Fibroblast of skin of scalp (primary cell): Measurements from ENCODE around the gene STYX.

ENCODE experiments used
- DNase-seq: peaks from one replicate; pipeline ENCODE4 v3.0.0-alpha.2; 2013

The STYX gene

GRCh38 chr14:52790756-52791222, 60.8 kb downstream of the STYX start:
- no peak for DNase-seq

GRCh38 chr14:52791223-52792096, 61.5 kb downstream of the STYX start, which contains the start of gene GNPNAT1:
Gene GNPNAT1, minus strand, starts transcription at chr14:52791607. Its CDS starts 6,957 bp downstream, at chr14:52784650.
- DNase-seq, result peak; percentile 94

GRCh38 chr14:52792097-52792415, 62.1 kb downstream of the STYX start:
- no peak for DNase-seq

DNA sequence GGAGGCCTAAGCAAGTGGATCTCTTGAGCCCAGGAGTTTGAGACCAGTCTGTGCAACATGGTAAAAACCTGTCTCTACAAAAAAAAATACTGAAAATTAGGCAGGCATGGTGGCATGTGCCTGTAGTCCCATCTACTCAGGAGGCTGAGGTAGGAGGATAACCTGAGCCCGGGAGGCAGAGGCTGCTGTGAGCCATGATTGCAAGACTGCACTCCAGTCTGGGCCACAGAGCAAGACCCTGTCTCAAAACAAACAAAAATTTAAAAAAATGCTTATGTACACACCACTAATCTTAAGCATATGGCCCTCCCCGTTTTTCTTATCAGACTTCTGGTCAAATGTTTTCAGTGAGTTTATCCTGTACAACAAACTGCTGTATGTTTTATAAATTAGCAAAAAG, 63.1 kb downstream of the STYX start:
- DNase-seq, result no peak

GRCh38 chr14:52797653-52798052, 67.7 kb downstream of the STYX start:
- DNase-seq, result no peak

GRCh38 chr14:52798826-52799225, 68.9 kb downstream of the STYX start:
- DNase-seq, result no peak

DNA sequence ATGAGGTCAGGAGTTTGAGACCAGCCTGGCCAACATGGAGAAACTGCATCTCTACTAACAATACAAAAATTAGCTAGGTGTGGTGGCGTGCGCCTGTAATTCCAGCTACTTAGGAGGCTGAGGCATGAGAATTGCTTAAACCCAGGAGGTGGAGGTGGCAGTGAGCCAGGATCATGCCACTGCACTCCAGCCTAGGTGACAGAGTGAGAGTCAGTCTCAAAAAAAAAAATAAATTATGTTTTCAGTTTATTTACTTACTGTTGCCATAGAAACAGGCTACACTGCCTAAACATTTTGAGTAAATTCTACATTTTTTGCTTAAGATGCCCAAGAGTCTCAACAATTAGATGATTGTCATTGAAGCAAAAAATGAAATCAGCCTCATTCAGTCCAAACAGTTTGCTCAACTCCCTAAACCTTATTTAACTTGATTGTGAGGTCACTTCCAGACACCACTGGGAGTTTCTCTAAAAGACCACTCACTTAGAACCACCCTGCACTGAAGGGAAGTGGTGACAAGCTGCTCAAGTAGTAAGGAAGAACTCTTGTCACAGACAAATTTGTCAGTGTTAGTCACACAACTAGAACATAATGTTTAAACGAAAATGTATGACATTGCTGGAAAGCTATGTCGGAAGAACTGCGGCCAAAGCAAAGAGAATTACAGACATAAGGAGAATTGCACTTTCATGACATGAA, 71.2 kb downstream of the STYX start:
- peak; percentile 94 for DNase-seq

- peak; percentile 69 for DNase-seq
These were observed 72.6 kb downstream of the STYX start for GRCh38 chr14:52802597-52802996.

- no peak for DNase-seq
These were observed 76.1 kb downstream of the STYX start for GRCh38 chr14:52806115-52806514.

DNA sequence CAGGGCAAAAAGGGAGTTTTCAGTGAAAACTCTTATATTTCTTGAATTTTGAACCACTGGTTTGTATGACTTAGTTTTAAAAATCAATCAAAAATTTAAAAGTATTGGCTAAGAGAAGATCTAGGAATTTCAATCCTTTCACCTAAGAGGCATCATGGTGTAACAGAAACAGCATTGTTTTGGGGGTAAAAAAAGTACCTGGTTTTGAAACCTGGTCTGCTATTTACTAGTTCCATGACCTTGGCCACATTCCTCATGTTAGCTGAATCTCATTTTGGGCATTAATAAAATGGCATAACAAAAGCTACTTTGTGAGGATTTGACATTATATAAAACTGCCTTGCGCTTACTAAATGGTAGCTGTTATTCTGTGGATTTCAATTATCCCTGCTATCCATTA, 78.1 kb downstream of the STYX start:
- no peak for DNase-seq

DNA sequence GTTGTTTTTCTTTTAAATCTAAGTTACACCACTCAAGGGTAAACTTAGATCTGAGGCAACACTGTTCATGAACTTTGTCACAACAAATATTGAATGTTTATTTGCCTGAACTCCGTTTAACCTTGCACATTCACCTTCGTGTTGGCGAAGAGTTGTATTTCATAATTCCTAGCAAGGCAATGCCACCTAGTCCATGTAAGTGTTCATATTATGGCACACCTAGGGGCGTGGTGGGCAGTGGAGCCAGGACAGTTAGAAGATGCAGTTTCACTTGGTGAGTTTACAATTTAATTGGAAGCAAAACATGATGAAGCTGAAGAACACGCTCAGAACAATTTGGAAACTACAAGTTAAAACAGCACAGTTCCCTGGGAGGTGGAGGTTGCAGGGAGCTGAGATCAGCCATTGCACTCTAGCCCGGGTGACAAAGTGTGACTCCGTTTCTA, 91.9 kb downstream of the STYX start:
- DNase-seq, result no peak

GRCh38 chr14:52824462-52824861, 94.5 kb downstream of the STYX start:
- peak; percentile 39 for DNase-seq
